H9 (cell line): ENCODE data around the gene MORN5. TPM values are rescaled to one million over a fixed set of nuclear protein-coding genes. Genes with fewer than 3 reads are reported as not detected.

ENCODE experiments used
- DNase-seq: peaks from one replicate; pipeline ENCODE4 v3.0.0-alpha.2; 2017
- H2AFZ ChIP-seq: one replicate; pipeline ENCODE4 v1.6.1; 2013; ENCODE audit warnings: mild to moderate bottlenecking, low read length, control low read depth, moderate library complexity
- H2AK5ac ChIP-seq: 2 replicates; pipeline ENCODE4 v1.6.1; 2013; ENCODE audit warnings: low read length, control low read depth, mixed read lengths; ENCODE audit not compliant: insufficient read length
- H2BK120ac ChIP-seq: one replicate; pipeline ENCODE4 v1.6.1; 2013; ENCODE audit warnings: low read depth, mild to moderate bottlenecking, low read length, control low read depth, inconsistent platforms; ENCODE audit not compliant: poor library complexity, severe bottlenecking
- H2BK12ac ChIP-seq: 2 replicates; pipeline ENCODE4 v1.6.1; 2013; ENCODE audit warnings: low read length, control low read depth, mixed read lengths, low read depth; ENCODE audit not compliant: insufficient read length
- H2BK15ac ChIP-seq: 2 replicates; pipeline ENCODE4 v1.6.1; 2013; ENCODE audit warnings: low read depth, low read length, control low read depth
- H2BK20ac ChIP-seq: one replicate; pipeline ENCODE4 v1.6.1; 2013; ENCODE audit warnings: low read depth, mild to moderate bottlenecking, low read length, control low read depth, inconsistent platforms; ENCODE audit not compliant: poor library complexity, severe bottlenecking
- H2BK5ac ChIP-seq: 2 replicates; pipeline ENCODE4 v1.6.1; 2013; ENCODE audit warnings: low read length, control low read depth, mixed read lengths; ENCODE audit not compliant: insufficient read length
- H3K14ac ChIP-seq: 2 replicates; pipeline ENCODE4 v1.6.1; 2013; ENCODE audit warnings: low read length, control low read depth; ENCODE audit not compliant: insufficient read depth
- H3K18ac ChIP-seq: 2 replicates; pipeline ENCODE4 v1.6.1; 2013; ENCODE audit warnings: low read depth, mild to moderate bottlenecking, mixed read lengths, low read length, control low read depth; ENCODE audit not compliant: insufficient read length
- H3K23ac ChIP-seq: 2 replicates; pipeline ENCODE4 v1.6.1; 2013; ENCODE audit warnings: low read length, control low read depth, mixed read lengths, low read depth; ENCODE audit not compliant: insufficient read length
- H3K23me2 ChIP-seq: 2 replicates; pipeline ENCODE4 v1.6.1; 2013; ENCODE audit warnings: low read depth, mild to moderate bottlenecking, mixed read lengths, low read length, control low read depth; ENCODE audit not compliant: insufficient read length, poor library complexity, severe bottlenecking
- H3K27ac ChIP-seq: 2 replicates; pipeline ENCODE4 v1.5.1; 2013; ENCODE audit warnings: low read length, control low read depth, mixed read lengths, low read depth; ENCODE audit not compliant: insufficient read length
- H3K27me3 ChIP-seq: 2 replicates; pipeline ENCODE4 v1.6.1; 2013; ENCODE audit warnings: low read length, control low read depth, inconsistent platforms; ENCODE audit not compliant: insufficient read depth
- H3K4ac ChIP-seq: 2 replicates; pipeline ENCODE4 v1.6.1; 2013; ENCODE audit warnings: low read depth, mild to moderate bottlenecking, control low read depth, inconsistent platforms, low read length, moderate library complexity
- H3K4me1 ChIP-seq: 2 replicates; pipeline ENCODE4 v1.6.1; 2013; ENCODE audit warnings: low read length, control low read depth, inconsistent platforms; ENCODE audit not compliant: insufficient read depth
- H3K4me2 ChIP-seq: 2 replicates; pipeline ENCODE4 v1.6.1; 2013; ENCODE audit warnings: low read length, control low read depth, mixed read lengths; ENCODE audit not compliant: insufficient read length, insufficient read depth
- H3K56ac ChIP-seq: 2 replicates; pipeline ENCODE4 v1.6.1; 2013; ENCODE audit warnings: low read depth, mild to moderate bottlenecking, mixed read lengths, low read length, control low read depth; ENCODE audit not compliant: insufficient read length
- H3K79me1 ChIP-seq: 2 replicates; pipeline ENCODE4 v1.6.1; 2013; ENCODE audit warnings: low read depth, mild to moderate bottlenecking, moderate library complexity, low read length, control low read depth, inconsistent platforms; ENCODE audit not compliant: insufficient read depth, poor library complexity, severe bottlenecking
- H3K79me2 ChIP-seq: 2 replicates; pipeline ENCODE4 v1.6.1; 2013; ENCODE audit warnings: low read length, control low read depth, inconsistent platforms; ENCODE audit not compliant: insufficient read depth
- H3K9ac ChIP-seq: 2 replicates; pipeline ENCODE4 v1.6.1; 2013; ENCODE audit warnings: low read length, control low read depth, mixed read lengths; ENCODE audit not compliant: insufficient read length; ENCODE audit errors: extremely low read depth
- H3K9me3 ChIP-seq: one replicate; pipeline ENCODE4 v1.6.1; 2013; ENCODE audit warnings: low read depth, low read length, inconsistent platforms; ENCODE audit not compliant: control insufficient read depth
- H3T11ph ChIP-seq: one replicate; pipeline ENCODE4 v1.6.1; 2013; ENCODE audit warnings: mild to moderate bottlenecking, low read length, control low read depth, inconsistent platforms
- H4K20me1 ChIP-seq: one replicate; pipeline ENCODE4 v1.6.1; 2013; ENCODE audit not compliant: control insufficient read depth, insufficient read length, insufficient read depth
- H4K5ac ChIP-seq: 2 replicates; pipeline ENCODE4 v1.6.1; 2013; ENCODE audit warnings: low read depth, mild to moderate bottlenecking, mixed read lengths, low read length, control low read depth; ENCODE audit not compliant: insufficient read length
- H4K8ac ChIP-seq: replicated peaks from 2 replicates; pipeline ENCODE4 v1.6.1; 2013; ENCODE audit warnings: low read length, control low read depth, mixed read lengths, low read depth; ENCODE audit not compliant: insufficient read length
- H4K91ac ChIP-seq: 2 replicates; pipeline ENCODE4 v1.6.1; 2013; ENCODE audit warnings: low read depth, mild to moderate bottlenecking, moderate library complexity, mixed read lengths, low read length, control low read depth; ENCODE audit not compliant: insufficient read length
- H3K27ac Mint-ChIP-seq, 3 experiments: 2 replicates in 2 of 3; 3 replicates in 1 of 3; pipeline ENCODE4 v1.8.0; 2020 to 2021; ENCODE audit warnings: mixed read lengths in 3 of 3, mild to moderate bottlenecking in 1 of 3, moderate library complexity in 1 of 3
- H3K27me3 Mint-ChIP-seq: 2 replicates; pipeline ENCODE4 v1.8.0; 2021; ENCODE audit warnings: low read depth, mild to moderate bottlenecking, moderate library complexity, mixed read lengths
- H3K36me3 Mint-ChIP-seq, 3 experiments: 2 replicates in 2 of 3; 3 replicates in 1 of 3; pipeline ENCODE4 v1.8.0; 2020 to 2021; ENCODE audit warnings: low read depth in 3 of 3, mixed read lengths in 3 of 3; ENCODE audit not compliant: insufficient read depth in 1 of 3
- H3K4me1 Mint-ChIP-seq, 2 experiments: 2 replicates each; pipeline ENCODE4 v1.8.0; 2020; ENCODE audit warnings: mixed read lengths in 2 of 2
- H3K4me3 Mint-ChIP-seq, 2 experiments: 2 replicates in 1 of 2; 3 replicates in 1 of 2; pipeline ENCODE4 v1.8.0; 2020 to 2021; ENCODE audit warnings: mild to moderate bottlenecking in 2 of 2, mixed read lengths in 2 of 2, moderate library complexity in 1 of 2
- H3K9me3 Mint-ChIP-seq, 2 experiments: 2 replicates in 1 of 2; 3 replicates in 1 of 2; pipeline ENCODE4 v1.8.0; 2020; ENCODE audit warnings: mild to moderate bottlenecking in 2 of 2, mixed read lengths in 2 of 2, moderate library complexity in 1 of 2
- CTCF ChIP-seq: fragments of 200-600 bp; sonication (generic); conservative IDR thresholded peaks from 3 replicates; pipeline ENCODE4 v1.8.0; 2021; ENCODE audit warnings: antibody characterized with exemption, mild to moderate bottlenecking
- WGBS: extraction: QIAGEN DNeasy Blood & Tissue Kit; methylation state at CpG from one replicate; pipeline ENCODE4 v1.1.7; 2013; ENCODE audit warnings: missing lambda C conversion rate, low lambda C conversion rate, mixed read lengths; ENCODE audit not compliant: insufficient read length; ENCODE audit errors: extremely low coverage; 5-methylcytosine and 5-hydroxymethylcytosine counted together
- total RNA-seq: library from RNA; stranded (reverse); gene quantifications from 2 replicates; pipeline ENCODE4 v1.2.1, GENCODE V29; 2021

MORN5 gene
- total RNA-seq, 1 experiment from 2014 or later: not detected

GRCh38 chr9:122201641-122202040 lies 41.9 kb downstream of the MORN5 start:
- Mint-ChIP-seq H3K27ac (no peak overlapping the region), H3K4me3 (no peak overlapping the region)
- H4K8ac ChIP-seq: no peak overlapping the region

More at GRCh38 chr9:122201641-122202040, 41.9 kb downstream of the MORN5 start:
- Histone ChIP-seq H3K9ac (no peak overlapping the region), H4K91ac (no peak overlapping the region), H4K5ac (no peak overlapping the region), H2BK5ac (no peak overlapping the region), H3K4me2 (no peak overlapping the region), H3K27ac (no peak overlapping the region), H4K20me1 (no peaks in the 10 kb centered on the region), H3K9me3 (no peaks in the 10 kb centered on the region), H3K4me1 (peaks cover 12% of the 10 kb centered on the region; the same call in 1 of the 2 replicates), H2AFZ (no peak overlapping the region), H3K18ac (no peak overlapping the region), H3K14ac (no peak overlapping the region), H3K56ac (no peak overlapping the region), H2BK15ac (no peak overlapping the region), H2AK5ac (no peak overlapping the region), H3K23ac (no peak overlapping the region), H3K23me2 (no peaks in the 10 kb centered on the region), H2BK12ac (no peak overlapping the region), H3K79me2 (no peaks in the 10 kb centered on the region), H3K27me3 (no peaks in the 10 kb centered on the region), H3K79me1 (no peaks in the 10 kb centered on the region), H2BK20ac (no peak overlapping the region), H3T11ph (no peak overlapping the region), H2BK120ac (no peak overlapping the region), H3K4ac (no peak overlapping the region)
- TF ChIP-seq CTCF: no peak
- no CpG with 5 or more reads among the region's 1 CpG for WGBS
- Mint-ChIP-seq H3K4me1 (peaks cover 12 to 24% of the 10 kb centered on the region in 2 experiments), H3K36me3 (no peaks in the 10 kb centered on the region), H3K9me3 (no peaks in the 10 kb centered on the region), H3K27me3 (no peaks in the 10 kb centered on the region; the same call in 1 of the 2 replicates)
- no peak for DNase-seq
